Suprapubic skin (tissue), 4 donors: Measurements from ENCODE around the gene LYPD6B. TPM values are rescaled to one million over a fixed set of nuclear protein-coding genes. Genes with fewer than 3 reads are reported as not detected.
A peak's percentile ranks its signal among the peaks of the same experiment; 100 is the strongest.

ENCODE experiments used
- DNase-seq, 2 donors: peaks; one replicate each; pipeline ENCODE4 v3.0.0-alpha.2; 2019; ENCODE audit warnings: low spot score in 2 of 2
- H3K27ac ChIP-seq: fragments of 200-600 bp; sonication (generic); one replicate; pipeline ENCODE4 v1.5.1; 2019
- H3K27me3 ChIP-seq: fragments of 200-600 bp; sonication (generic); one replicate; pipeline ENCODE4 v1.5.1; 2019
- H3K36me3 ChIP-seq: fragments of 200-600 bp; sonication (generic); one replicate; pipeline ENCODE4 v1.5.1; 2019
- H3K4me1 ChIP-seq: fragments of 200-600 bp; sonication (generic); one replicate; pipeline ENCODE4 v1.5.1; 2019
- H3K4me3 ChIP-seq: fragments of 200-600 bp; sonication (generic); one replicate; pipeline ENCODE4 v1.5.1; 2019; ENCODE audit warnings: mild to moderate bottlenecking
- H3K9me3 ChIP-seq: fragments of 200-600 bp; sonication (generic); one replicate; pipeline ENCODE4 v1.5.1; 2019
- EP300 ChIP-seq: sonication (generic); formaldehyde crosslinking; IDR thresholded peaks from one replicate; pipeline ENCODE4 v1.6.1; 2017; ENCODE audit warnings: antibody characterized with exemption
- POLR2A ChIP-seq, 2 donors: fragments of 450-650 bp; IDR thresholded peaks; one replicate each; pipeline ENCODE4 v1.6.1; 2017; ENCODE audit warnings: antibody characterized with exemption in 2 of 2, mild to moderate bottlenecking in 2 of 2, moderate library complexity in 2 of 2
- POLR2AphosphoS5 ChIP-seq, 3 donors: sonication (generic); formaldehyde crosslinking; IDR thresholded peaks; one replicate each; pipeline ENCODE4 v1.6.1; 2017; ENCODE audit warnings: antibody characterized with exemption in 3 of 3
- WGBS: methylation state at CpG from one replicate; pipeline ENCODE4 v1.1.5; 2018; 5-methylcytosine and 5-hydroxymethylcytosine counted together
- total RNA-seq, 4 donors: library from RNA; depleted of rRNA; stranded (reverse); fragments of >200 nt; gene quantifications; one replicate each; pipeline ENCODE4 v1.1.0, GENCODE V29; 2016
- TF ChIP-seq, protein P1 (sequence below), 2 donors: fragments of 200-600 bp in 1 of 2; fragments of 450-650 bp in 1 of 2; sonication (generic) in 1 of 2; IDR thresholded peaks; one replicate each; pipeline ENCODE4 v1.5.1; 2016 to 2019; ENCODE audit warnings: antibody characterized with exemption in 2 of 2, mild to moderate bottlenecking in 1 of 2, moderate library complexity in 1 of 2

LYPD6B gene
- total RNA-seq, 4 donors from 2014 or later, result 83.7 to 129 (median 97.7) TPM

DNA sequence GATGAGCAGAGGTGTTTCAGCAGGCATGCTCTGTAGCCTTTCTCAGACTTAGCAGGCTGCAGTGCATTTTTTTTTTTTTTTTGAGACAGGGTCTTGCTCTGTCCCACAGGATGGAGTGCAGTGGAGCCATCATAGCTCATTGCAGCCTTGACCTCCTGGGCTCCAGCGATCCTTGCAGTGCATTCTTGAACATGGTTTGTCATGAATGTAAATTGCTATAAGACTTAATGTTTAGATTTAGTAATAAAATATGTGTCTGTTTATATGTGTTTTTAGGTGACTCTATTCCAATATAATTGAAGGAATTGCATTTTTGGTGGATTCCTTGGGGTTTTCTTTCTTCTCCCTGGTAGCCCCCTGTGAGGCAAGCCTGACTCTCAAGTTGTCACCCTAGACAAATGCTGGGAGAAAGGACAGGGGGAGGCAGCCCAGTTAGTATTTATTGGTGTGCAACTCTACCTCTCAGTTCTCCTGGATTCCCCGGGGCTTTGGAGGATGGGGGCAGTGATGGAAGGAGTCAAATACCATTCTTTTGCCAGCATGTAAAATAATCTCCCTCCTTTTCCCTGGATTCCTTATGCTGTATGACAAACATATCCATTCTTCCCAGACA, 22.7 kb downstream of the LYPD6B start:
- no peak for TF ChIP-seq EP300
- TF ChIP-seq POLR2AphosphoS5 (IDR thresholded peaks at IDR 0.05), result no peak
- no peak overlapping the region for H3K4me3 ChIP-seq
- no peak for DNase-seq
- 87% methylated on average over 2 of the region's 2 CpGs for WGBS
- H3K36me3 ChIP-seq, result no peaks in the 10 kb centered on the region
- no peak overlapping the region for H3K27ac ChIP-seq
- H3K4me1 ChIP-seq, result peaks cover 29% of the 10 kb centered on the region
- H3K27me3 ChIP-seq, result no peaks in the 10 kb centered on the region
- no peaks in the 10 kb centered on the region for H3K9me3 ChIP-seq

DNA sequence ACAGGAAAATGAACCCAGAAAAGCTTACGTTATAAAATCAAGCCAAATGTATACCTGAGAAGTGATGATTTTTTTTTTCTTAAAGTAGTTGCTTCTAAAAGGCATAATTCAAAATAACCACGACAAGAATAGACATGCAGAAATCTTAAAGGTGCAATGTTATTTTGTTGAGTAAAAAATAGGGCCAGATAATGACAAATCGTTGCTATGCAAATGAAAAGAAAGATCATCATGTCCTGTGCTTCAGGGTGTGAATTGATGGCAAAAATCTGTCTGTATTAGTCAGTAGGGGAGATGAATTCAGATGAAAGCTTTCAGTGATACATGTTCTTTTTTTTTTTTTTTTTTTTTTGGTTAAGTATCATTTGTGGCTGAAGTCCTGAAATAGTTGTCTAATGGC, 24.0 kb downstream of the LYPD6B start:
- peak overlapping the region; percentile 79 for H3K27ac ChIP-seq
- H3K36me3 ChIP-seq, result no peaks in the 10 kb centered on the region
- H3K9me3 ChIP-seq, result no peaks in the 10 kb centered on the region
- DNase-seq, result no peak
- 47% methylated on average over 3 of the region's 3 CpGs for WGBS
- H3K27me3 ChIP-seq, result no peaks in the 10 kb centered on the region
- H3K4me1 ChIP-seq, result peaks cover 29% of the 10 kb centered on the region
- no peak for TF ChIP-seq POLR2AphosphoS5 (IDR thresholded peaks at IDR 0.05)
- no peak for TF ChIP-seq EP300
- TF ChIP-seq POLR2A (IDR thresholded peaks at IDR 0.05), result no peak
- TF ChIP-seq, protein P1, sequence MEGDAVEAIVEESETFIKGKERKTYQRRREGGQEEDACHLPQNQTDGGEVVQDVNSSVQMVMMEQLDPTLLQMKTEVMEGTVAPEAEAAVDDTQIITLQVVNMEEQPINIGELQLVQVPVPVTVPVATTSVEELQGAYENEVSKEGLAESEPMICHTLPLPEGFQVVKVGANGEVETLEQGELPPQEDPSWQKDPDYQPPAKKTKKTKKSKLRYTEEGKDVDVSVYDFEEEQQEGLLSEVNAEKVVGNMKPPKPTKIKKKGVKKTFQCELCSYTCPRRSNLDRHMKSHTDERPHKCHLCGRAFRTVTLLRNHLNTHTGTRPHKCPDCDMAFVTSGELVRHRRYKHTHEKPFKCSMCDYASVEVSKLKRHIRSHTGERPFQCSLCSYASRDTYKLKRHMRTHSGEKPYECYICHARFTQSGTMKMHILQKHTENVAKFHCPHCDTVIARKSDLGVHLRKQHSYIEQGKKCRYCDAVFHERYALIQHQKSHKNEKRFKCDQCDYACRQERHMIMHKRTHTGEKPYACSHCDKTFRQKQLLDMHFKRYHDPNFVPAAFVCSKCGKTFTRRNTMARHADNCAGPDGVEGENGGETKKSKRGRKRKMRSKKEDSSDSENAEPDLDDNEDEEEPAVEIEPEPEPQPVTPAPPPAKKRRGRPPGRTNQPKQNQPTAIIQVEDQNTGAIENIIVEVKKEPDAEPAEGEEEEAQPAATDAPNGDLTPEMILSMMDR (IDR thresholded peaks at IDR 0.05), result no peak
- H3K4me3 ChIP-seq, result no peak overlapping the region

DNA sequence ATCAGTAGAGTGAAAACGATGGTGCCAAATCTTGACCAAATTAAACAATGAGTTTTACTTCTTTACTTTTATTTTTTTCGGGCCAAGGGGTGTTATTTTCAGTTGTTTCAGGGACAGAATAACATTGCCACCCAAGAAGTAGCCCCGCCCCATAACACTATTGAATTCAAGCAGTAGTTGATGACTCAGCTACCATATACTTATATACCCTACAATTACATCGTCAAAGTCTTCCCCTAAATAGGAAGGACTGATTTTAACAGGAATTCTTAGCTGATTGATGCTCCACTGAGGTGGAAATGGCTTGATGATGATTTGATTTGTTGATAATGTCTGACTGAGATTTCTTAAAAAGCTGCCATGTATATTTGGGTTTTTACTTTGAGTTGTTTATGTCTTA, 24.7 kb downstream of the LYPD6B start:
- 55% methylated on average over 4 of the region's 4 CpGs for WGBS
- no peak for DNase-seq
- Histone ChIP-seq H3K4me1 (peaks cover 29% of the 10 kb centered on the region), H3K27ac (peak overlapping the region; percentile 79), H3K27me3 (no peaks in the 10 kb centered on the region), H3K9me3 (no peaks in the 10 kb centered on the region), H3K36me3 (no peaks in the 10 kb centered on the region), H3K4me3 (no peak overlapping the region)
- TF ChIP-seq POLR2A (IDR thresholded peaks at IDR 0.05) (no peak), POLR2AphosphoS5 (IDR thresholded peaks at IDR 0.05) (no peak), EP300 (no peak)
- TF ChIP-seq, protein P1 (IDR thresholded peaks at IDR 0.05), result no peak

DNA sequence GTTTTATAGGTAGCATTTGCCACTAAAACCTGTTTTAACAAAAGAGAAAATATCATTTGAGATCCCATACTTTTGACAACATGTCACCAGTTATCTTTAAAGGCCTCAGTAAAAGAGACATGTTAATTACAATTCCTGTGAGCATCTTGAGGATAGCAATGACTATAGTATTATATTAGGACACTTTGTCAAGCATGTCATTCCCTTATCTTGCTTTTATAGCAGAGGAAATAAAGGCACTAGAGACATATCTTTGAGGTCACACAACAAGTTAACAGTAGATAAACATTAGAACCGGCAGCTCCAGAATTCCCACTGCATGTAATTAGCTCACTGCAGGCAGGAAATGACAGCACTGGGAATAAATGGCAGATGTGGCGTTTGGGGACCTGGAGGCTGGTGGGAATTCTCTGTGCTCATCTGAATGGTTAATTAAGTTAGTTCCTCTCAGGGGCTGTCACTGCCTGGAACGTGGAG, 25.9 kb downstream of the LYPD6B start:
- 27% methylated on average over 3 of the region's 3 CpGs for WGBS
- DNase-seq, result no peak
- Histone ChIP-seq H3K27me3 (no peaks in the 10 kb centered on the region), H3K9me3 (no peaks in the 10 kb centered on the region), H3K4me3 (no peak overlapping the region), H3K36me3 (no peaks in the 10 kb centered on the region), H3K27ac (peak overlapping the region; percentile 53), H3K4me1 (peaks cover 35% of the 10 kb centered on the region)
- TF ChIP-seq POLR2AphosphoS5 (IDR thresholded peaks at IDR 0.05) (no peak), POLR2A (IDR thresholded peaks at IDR 0.05) (no peak)

DNA sequence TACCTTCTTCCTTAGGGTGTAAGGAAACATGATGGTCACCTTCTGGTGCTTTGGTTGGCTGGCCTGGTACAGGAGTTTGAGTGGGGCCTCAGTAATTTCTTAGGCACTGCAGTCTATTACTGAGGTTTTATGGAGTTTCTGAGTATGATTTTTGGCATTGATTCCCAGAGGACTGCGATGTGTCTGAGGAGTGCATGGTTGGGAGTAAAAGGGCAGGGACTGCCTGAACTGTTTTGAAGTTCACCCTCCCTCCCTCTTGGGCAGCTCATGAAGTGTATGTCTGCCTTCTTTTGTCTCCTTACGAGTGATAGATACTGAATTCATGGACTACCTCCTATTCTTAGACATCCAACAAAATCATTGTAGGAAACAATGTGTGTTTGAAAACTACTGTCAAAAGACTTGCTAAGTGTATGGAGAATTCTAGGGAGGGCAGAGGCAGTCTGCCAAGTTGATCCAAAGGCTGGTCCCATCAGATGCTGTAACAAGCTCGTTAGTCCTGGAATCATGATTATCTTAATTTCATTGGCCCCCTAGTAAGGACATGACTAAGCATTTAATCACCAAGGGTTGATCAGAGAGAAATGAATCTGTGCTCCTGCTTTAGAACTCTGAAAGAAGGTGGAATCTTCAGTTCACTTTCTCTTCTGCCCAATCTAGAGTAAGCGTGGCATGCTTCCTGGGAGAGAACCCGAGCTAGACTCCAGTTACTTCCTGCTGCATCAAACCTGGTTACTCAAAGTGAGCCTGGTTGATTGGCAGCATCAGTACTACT, 26.5 kb downstream of the LYPD6B start:
- H3K36me3 ChIP-seq, result no peaks in the 10 kb centered on the region
- no peaks in the 10 kb centered on the region for H3K27me3 ChIP-seq
- H3K4me3 ChIP-seq, result no peak overlapping the region
- H3K9me3 ChIP-seq, result no peaks in the 10 kb centered on the region
- TF ChIP-seq POLR2AphosphoS5 (IDR thresholded peaks at IDR 0.05) (no peak), POLR2A (IDR thresholded peaks at IDR 0.05) (no peak), EP300 (no peak)
- TF ChIP-seq, protein P1 (IDR thresholded peaks at IDR 0.05), result no peak
- DNase-seq, result no peak
- H3K4me1 ChIP-seq, result peaks cover 34% of the 10 kb centered on the region
- peak overlapping the region; percentile 53 for H3K27ac ChIP-seq
- 47% methylated on average over 5 of the region's 5 CpGs for WGBS
